Breast epithelium (tissue), 3 donors: Measurements from ENCODE around the gene FAF2.

Experiments used
- CTCF ChIP-seq, 3 donors: fragments of 450-650 bp; IDR thresholded peaks; one replicate each; pipeline ENCODE4 v1.5.1; 2016 to 2017; ENCODE audit warnings: antibody characterized with exemption in 3 of 3, mild to moderate bottlenecking in 3 of 3, moderate library complexity in 3 of 3
- POLR2A ChIP-seq: fragments of 450-650 bp; IDR thresholded peaks from one replicate; pipeline ENCODE4 v1.6.1; 2016; ENCODE audit warnings: antibody characterized with exemption, mild to moderate bottlenecking, moderate library complexity
- POLR2AphosphoS5 ChIP-seq, 3 donors: sonication (generic); formaldehyde crosslinking; IDR thresholded peaks; one replicate each; pipeline ENCODE4 v1.6.1; 2017; ENCODE audit warnings: antibody characterized with exemption in 3 of 3

GRCh38 chr5:176427971-176428370, 20.2 kb upstream of the FAF2 start:
- TF ChIP-seq CTCF (IDR thresholded peaks at IDR 0.05) (no peak), POLR2AphosphoS5 (IDR thresholded peaks at IDR 0.05) (no peak), POLR2A (no peak)
